Measurements from ENCODE around the gene RGS6.

RGS6 gene

GRCh38 chr14:72247896-72248465 is 315.8 kb downstream of the RGS6 start:
- no peak for DNase-seq (ENCODE audit: low read depth in 2 of 2)

- no peak for DNase-seq (ENCODE audit: low read depth in 2 of 2)
Observed at GRCh38 chr14:72253503-72253902, 321.3 kb downstream of the RGS6 start.

GRCh38 chr14:72254202-72254936 is 322.1 kb downstream of the RGS6 start:
- no peak for DNase-seq (ENCODE audit: low read depth in 2 of 2)

GRCh38 chr14:72254937-72255472 is 322.8 kb downstream of the RGS6 start:
- no peak for DNase-seq (ENCODE audit: low read depth in 2 of 2)

- DNase-seq (ENCODE audit: low read depth in 2 of 2): no peak
Observed at GRCh38 chr14:72256055-72256454, 323.8 kb downstream of the RGS6 start.

GRCh38 chr14:72261068-72261467 is 328.8 kb downstream of the RGS6 start:
- DNase-seq (ENCODE audit: low read depth in 2 of 2): no peak

GRCh38 chr14:72262771-72263170 is 330.5 kb downstream of the RGS6 start:
- DNase-seq (ENCODE audit: low read depth in 2 of 2): no peak

- DNase-seq (ENCODE audit: low read depth in 2 of 2): no peak
Observed at GRCh38 chr14:72264716-72265115, 332.5 kb downstream of the RGS6 start.

- no peak for DNase-seq (ENCODE audit: low read depth in 2 of 2)
Observed at GRCh38 chr14:72270147-72270727, 338.0 kb downstream of the RGS6 start.

- DNase-seq (ENCODE audit: low read depth in 2 of 2): no peak
Observed at GRCh38 chr14:72270749-72271148, 338.5 kb downstream of the RGS6 start.

GRCh38 chr14:72275242-72275641 is 343.0 kb downstream of the RGS6 start:
- no peak for DNase-seq (ENCODE audit: low read depth in 2 of 2)

- DNase-seq (ENCODE audit: low read depth in 2 of 2): no peak
Observed at GRCh38 chr14:72278316-72278715, 346.1 kb downstream of the RGS6 start.

- no peak for DNase-seq (ENCODE audit: low read depth in 2 of 2)
Observed at GRCh38 chr14:72284176-72284575, 351.9 kb downstream of the RGS6 start.

GRCh38 chr14:72290241-72290640 is 358.0 kb downstream of the RGS6 start:
- no peak for DNase-seq (ENCODE audit: low read depth in 2 of 2)

GRCh38 chr14:72291908-72292688 is 359.9 kb downstream of the RGS6 start:
- DNase-seq (ENCODE audit: low read depth in 2 of 2): no peak

- DNase-seq (ENCODE audit: low read depth in 2 of 2): no peak
Observed at GRCh38 chr14:72292689-72293024, 360.4 kb downstream of the RGS6 start.

- no peak for DNase-seq (ENCODE audit: low read depth in 2 of 2)
Observed at GRCh38 chr14:72301352-72301751, 369.1 kb downstream of the RGS6 start.

- DNase-seq (ENCODE audit: low read depth in 2 of 2): no peak
Observed at GRCh38 chr14:72303930-72304329, 371.7 kb downstream of the RGS6 start.

GRCh38 chr14:72305561-72305960 is 373.3 kb downstream of the RGS6 start:
- no peak for DNase-seq (ENCODE audit: low read depth in 2 of 2)

GRCh38 chr14:72308967-72309485 is 376.8 kb downstream of the RGS6 start:
- no peak for DNase-seq (ENCODE audit: low read depth in 2 of 2)

- DNase-seq (ENCODE audit: low read depth in 2 of 2): no peak
Observed at GRCh38 chr14:72311116-72311515, 378.9 kb downstream of the RGS6 start.

- no peak for DNase-seq (ENCODE audit: low read depth in 2 of 2)
Observed at GRCh38 chr14:72311516-72311915, 379.3 kb downstream of the RGS6 start.

Measured in stimulated activated CD8-positive, alpha-beta memory T cell treated with anti-CD3 and anti-CD28 coated beads, Interleukin-2, amount 100 ng/mL, for 48 hours (primary cell).